Activated CD4-positive, alpha-beta T cell treated with anti-CD3 and anti-CD28 coated beads, Interleukin-2, amount 10 ng/mL, durations not matched to agents 7 days and 5 days (primary cell): ENCODE measurements around the gene SASH3. TPM values are rescaled to one million over a fixed set of nuclear protein-coding genes. Genes with fewer than 3 reads are reported as not detected.
"Not testable (repeated sequence)": the region's sequence is repeated elsewhere in the genome, so short reads cannot be mapped to it uniquely, and the experiment has no call there.

ENCODE experiments used
- CTCF ChIA-PET: fragments of 350-600 bp; sonication (Branson Sonifier 250); formaldehyde crosslinking; loops from one replicate; lab custom pipeline; 2021; ENCODE audit warnings: antibody characterized with exemption; lab: Charles Lee
- POLR2A ChIA-PET: fragments of 350-600 bp; sonication (Branson Sonifier 250); formaldehyde crosslinking; loops from one replicate; lab custom pipeline; 2021; ENCODE audit warnings: antibody characterized with exemption; lab: Charles Lee
- DNase-seq: peaks from one replicate; pipeline ENCODE4 v3.0.0-alpha.2; 2020
- H3K27ac Mint-ChIP-seq: one replicate; pipeline ENCODE4 v1.8.0; 2021; ENCODE audit warnings: mild to moderate bottlenecking, moderate library complexity, mixed read lengths
- H3K27me3 Mint-ChIP-seq: one replicate; pipeline ENCODE4 v1.8.0; 2021; ENCODE audit warnings: mixed read lengths
- H3K36me3 Mint-ChIP-seq: one replicate; pipeline ENCODE4 v1.8.0; 2021; ENCODE audit warnings: low read depth, mixed read lengths
- H3K4me1 Mint-ChIP-seq: one replicate; pipeline ENCODE4 v1.8.0; 2021; ENCODE audit warnings: mixed read lengths
- H3K4me3 Mint-ChIP-seq: one replicate; pipeline ENCODE4 v1.8.0; 2021; ENCODE audit warnings: mild to moderate bottlenecking, moderate library complexity, mixed read lengths
- H3K9me3 Mint-ChIP-seq: one replicate; pipeline ENCODE4 v1.8.0; 2021; ENCODE audit warnings: mixed read lengths
- total RNA-seq, 2 experiments: library from RNA; stranded (reverse); gene quantifications; one replicate each; pipeline ENCODE4 v1.2.3, GENCODE V29; 2021

SASH3 gene
- 100 to 1,000 TPM; 254 to 264 TPM for total RNA-seq

DNA sequence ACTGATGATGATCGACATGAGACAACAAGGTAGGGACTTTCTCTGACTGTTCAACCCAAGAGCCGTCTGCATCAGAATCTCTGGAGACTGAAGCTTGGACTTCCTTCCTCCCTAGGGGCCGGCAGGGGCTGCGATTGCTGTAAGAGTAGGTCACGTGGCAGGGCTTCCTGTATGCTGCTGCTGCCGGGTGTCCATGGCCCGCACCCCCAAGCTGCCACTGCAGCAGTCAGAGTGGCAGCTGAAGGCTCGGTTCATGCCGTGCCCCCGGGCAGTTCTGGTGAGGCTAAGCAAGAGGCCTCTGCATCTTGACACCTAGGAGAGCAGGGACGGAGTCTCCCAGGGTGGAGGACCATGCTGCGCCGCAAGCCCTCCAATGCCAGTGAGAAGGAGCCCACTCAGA lies at the start of gene SASH3:
TSS of gene SASH3 (plus strand) at position 203 of the 400 bp plus-strand sequence. CDS start at position 352, 149 bp downstream.
- H3K36me3 Mint-ChIP-seq = peaks cover 54% of the 10 kb centered on the region
- CTCF ChIA-PET = interaction anchor here (0.8 to 2.8 kb wide), 6 partner anchors 7 to 34 kb away, joined by 3 to 13 read pairs (median 5); no protein-coding TSS in a partner anchor
- peak within 1 kb of the TSS; percentile 92 for H3K27ac Mint-ChIP-seq
- no peaks in the 10 kb centered on the region for H3K27me3 Mint-ChIP-seq
- H3K4me1 Mint-ChIP-seq = peaks cover 61% of the 10 kb centered on the region
- no peaks in the 10 kb centered on the region for H3K9me3 Mint-ChIP-seq
- POLR2A ChIA-PET = interaction anchor here (1.0 to 1.7 kb wide), 3 partner anchors 9 to 152 kb away, joined by 3 to 5 read pairs (median 4); no protein-coding TSS in a partner anchor
- peak; percentile 76 for DNase-seq
- H3K4me3 Mint-ChIP-seq = peak within 1 kb of the TSS; percentile 97

DNA sequence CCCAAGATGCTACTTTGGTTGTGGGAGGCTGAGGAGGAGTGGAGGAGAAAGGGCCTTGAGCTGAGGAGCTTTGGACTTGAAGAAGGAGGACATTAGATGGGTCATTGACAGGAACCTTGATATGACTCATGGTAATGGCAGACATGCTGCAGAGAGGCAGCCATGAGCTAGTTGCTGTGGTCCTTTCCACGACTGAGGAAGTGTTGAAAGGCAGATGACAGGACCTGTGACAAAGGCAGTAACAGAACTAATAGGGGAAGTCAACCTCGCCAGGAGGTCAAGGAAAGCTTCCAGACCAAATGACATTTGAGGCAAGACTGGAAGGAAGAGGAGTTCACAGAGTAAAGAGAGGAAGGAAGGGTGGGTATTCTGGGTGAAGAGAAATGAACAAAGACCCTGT lies 48.5 kb upstream of the SASH3 start:
- Mint-ChIP-seq H3K4me3 (no peak overlapping the region), H3K27me3 (no peaks in the 10 kb centered on the region), H3K36me3 (no peaks in the 10 kb centered on the region), H3K27ac (peak overlapping the region; percentile 47), H3K4me1 (peaks cover 48% of the 10 kb centered on the region), H3K9me3 (peaks cover 3% of the 10 kb centered on the region)
- DNase-seq = no peak
- ChIA-PET CTCF (no interaction called here), POLR2A (no interaction called here)

DNA sequence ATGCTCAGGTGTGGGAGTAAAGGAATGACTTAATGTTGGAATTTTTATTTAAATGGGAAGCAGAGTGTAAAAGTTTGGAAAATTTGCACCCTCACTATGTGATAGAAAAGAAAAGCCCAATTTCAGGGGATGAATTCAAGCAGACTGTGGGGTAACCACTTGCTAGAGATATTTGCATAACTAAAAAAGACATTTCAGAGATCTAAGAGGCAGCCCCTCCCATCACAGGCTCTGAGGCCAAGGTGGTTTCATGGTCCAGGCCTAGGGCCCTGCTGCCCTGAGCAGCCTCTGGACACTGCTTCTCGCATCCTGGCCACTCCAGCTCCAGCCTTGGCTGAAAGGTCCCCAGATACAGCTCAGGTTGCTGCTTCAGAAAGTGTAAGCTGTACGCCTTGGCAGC lies 46.9 kb upstream of the SASH3 start:
- H3K9me3 Mint-ChIP-seq = peaks cover 3% of the 10 kb centered on the region
- no peak overlapping the region for H3K4me3 Mint-ChIP-seq
- ChIA-PET CTCF (no interaction called here), POLR2A (no interaction called here)
- peaks cover 52% of the 10 kb centered on the region for H3K4me1 Mint-ChIP-seq
- no peaks in the 10 kb centered on the region for H3K27me3 Mint-ChIP-seq
- DNase-seq = no peak
- no peak overlapping the region for H3K27ac Mint-ChIP-seq
- H3K36me3 Mint-ChIP-seq = no peaks in the 10 kb centered on the region

DNA sequence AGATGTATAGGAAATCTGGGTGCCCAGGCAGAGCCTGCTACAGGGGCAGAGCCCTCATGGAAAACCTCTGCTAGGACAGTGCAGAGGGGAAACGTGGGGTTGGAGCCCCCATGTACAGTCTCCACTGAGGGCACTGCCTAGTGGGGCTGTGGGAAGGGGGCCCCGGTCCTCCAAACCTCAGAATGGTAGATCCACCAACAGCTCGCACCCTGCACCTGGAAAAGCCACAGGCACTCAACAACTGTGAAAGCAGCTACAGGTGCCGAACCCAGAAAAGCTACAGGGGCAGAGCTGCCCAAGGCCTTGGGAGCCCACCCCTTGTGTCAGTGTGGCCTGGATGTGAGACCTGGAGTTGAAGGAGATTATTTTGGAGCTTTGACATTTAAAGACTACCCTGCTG lies 46.4 kb upstream of the SASH3 start:
- no peaks in the 10 kb centered on the region for H3K36me3 Mint-ChIP-seq
- CTCF ChIA-PET = interaction anchor here (6.4 kb wide), 1 partner anchor 8 kb away, joined by 25 read pairs; no protein-coding TSS in a partner anchor

DNA sequence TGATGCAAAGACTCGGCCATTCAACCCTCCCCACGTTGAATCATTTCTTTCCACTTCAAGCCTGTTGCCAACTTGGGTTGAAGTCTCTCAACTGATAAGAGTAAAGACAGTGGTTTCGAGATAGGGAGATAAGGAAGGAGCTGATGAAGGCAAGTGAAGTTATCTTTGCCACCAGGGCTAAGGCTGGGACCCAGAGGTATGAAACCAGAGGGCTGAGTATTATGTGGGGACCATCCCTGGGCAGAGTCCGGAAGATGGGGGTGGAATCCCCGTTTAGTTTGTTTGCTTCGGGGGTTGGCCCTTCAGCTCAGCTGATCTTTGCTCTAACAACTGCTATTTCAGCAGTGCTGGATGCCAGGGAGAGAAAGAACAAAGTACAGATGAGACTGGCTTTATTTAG lies 43.3 kb upstream of the SASH3 start:
- Mint-ChIP-seq H3K4me1 (peaks cover 46% of the 10 kb centered on the region), H3K27me3 (no peaks in the 10 kb centered on the region), H3K4me3 (no peak overlapping the region), H3K27ac (peak overlapping the region; percentile 85), H3K36me3 (no peaks in the 10 kb centered on the region), H3K9me3 (peaks cover 3% of the 10 kb centered on the region)
- ChIA-PET POLR2A (no interaction called here), CTCF (interaction anchor here (0.6 to 6.4 kb wide), 6 partner anchors 11 to 95 kb away, joined by 3 to 25 read pairs (median 4); no protein-coding TSS in a partner anchor)
- no peak for DNase-seq

More for the DNA sequence above, 46.4 kb upstream of the SASH3 start:
- Mint-ChIP-seq H3K27ac (no peak overlapping the region), H3K4me3 (no peak overlapping the region), H3K9me3 (peaks cover 3% of the 10 kb centered on the region), H3K4me1 (peaks cover 57% of the 10 kb centered on the region), H3K27me3 (no peaks in the 10 kb centered on the region)
- POLR2A ChIA-PET = no interaction called here
- DNase-seq = no peak

DNA sequence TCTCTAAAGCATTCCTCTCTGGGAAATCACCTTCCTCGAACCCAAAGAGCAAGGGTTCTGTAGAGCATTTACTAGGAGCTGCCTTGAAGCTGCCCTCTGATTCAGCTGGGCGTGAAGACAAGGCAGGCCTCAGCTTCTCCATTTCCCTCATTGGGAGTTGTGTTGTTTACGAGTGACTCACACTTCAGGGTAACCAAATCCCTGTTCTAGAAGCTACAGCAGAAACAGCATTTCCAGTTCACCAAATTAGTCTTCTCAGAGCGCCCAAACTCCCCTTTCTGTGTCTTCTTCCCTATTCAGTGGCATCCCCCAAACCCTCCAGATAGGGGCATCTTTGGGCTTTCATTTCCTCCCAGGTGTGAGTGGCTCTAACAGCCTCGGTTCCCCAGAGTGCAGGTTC lies 41.8 kb upstream of the SASH3 start:
- Mint-ChIP-seq H3K9me3 (no peaks in the 10 kb centered on the region), H3K4me3 (no peak overlapping the region), H3K27me3 (no peaks in the 10 kb centered on the region), H3K4me1 (peaks cover 44% of the 10 kb centered on the region), H3K27ac (peak overlapping the region; percentile 41), H3K36me3 (no peaks in the 10 kb centered on the region)
- no peak for DNase-seq
- POLR2A ChIA-PET = no interaction called here
- CTCF ChIA-PET = interaction anchor here (1.1 to 6.4 kb wide), 2 partner anchors 12 to 19 kb away, joined by 3 to 25 read pairs; no protein-coding TSS in a partner anchor

DNA sequence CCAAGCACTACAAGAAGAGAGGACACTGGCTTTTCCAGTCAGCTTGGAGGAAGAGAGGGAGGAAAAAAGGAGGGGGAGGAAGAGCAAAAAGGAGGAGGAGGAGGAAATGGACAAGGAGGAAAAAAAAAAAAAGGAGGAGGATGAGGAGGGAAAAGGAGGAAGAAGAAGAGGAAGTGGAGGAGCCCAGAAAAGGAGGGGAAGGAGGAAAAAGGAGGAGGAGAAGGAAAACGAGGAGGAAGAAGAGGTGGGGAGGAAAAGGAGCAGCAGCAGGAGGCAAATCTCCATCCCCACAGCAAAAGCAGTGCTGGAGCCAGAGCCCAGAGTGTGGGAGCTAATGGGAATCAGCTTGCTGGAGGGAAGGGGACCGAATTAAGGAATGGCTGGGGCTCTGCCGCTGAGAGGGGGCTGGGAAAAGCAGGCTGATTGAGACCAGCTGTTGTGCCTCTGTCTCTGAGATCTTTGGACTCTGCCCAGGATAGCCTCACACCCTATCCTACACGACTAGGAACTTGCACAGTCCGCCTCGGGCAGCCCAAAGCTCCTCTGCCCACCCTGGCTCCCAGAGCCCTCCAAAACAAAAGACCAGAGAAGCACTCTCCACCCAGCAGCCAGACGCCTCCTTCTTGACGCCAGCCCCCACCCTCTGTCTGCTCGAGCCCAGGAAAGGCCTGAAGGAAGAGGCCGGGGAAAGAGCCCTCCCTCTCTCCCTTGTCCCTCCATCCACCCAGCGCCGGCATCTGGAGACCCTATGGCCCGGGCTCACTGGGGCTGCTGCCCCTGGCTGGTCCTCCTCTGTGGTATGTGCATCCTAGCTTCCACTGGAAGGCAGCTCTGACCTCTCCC lies 41.1 kb upstream of the SASH3 start, which contains the start of gene XPNPEP2:
TSS of gene XPNPEP2 (plus strand) at position 514 of the 843 bp plus-strand sequence. CDS start at position 749, 235 bp downstream.
- CTCF ChIA-PET = interaction anchor here (0.7 to 6.4 kb wide), 3 partner anchors 13 to 19 kb away, joined by 3 to 25 read pairs (median 3); no protein-coding TSS in a partner anchor
- POLR2A ChIA-PET = no interaction called here
- DNase-seq = no peak
- Mint-ChIP-seq H3K27ac (peak within 1 kb of the TSS; percentile 41), H3K4me3 (no peak within 1 kb of the TSS), H3K36me3 (no peaks in the 10 kb centered on the region), H3K4me1 (peaks cover 52% of the 10 kb centered on the region), H3K27me3 (no peaks in the 10 kb centered on the region), H3K9me3 (no peaks in the 10 kb centered on the region)

DNA sequence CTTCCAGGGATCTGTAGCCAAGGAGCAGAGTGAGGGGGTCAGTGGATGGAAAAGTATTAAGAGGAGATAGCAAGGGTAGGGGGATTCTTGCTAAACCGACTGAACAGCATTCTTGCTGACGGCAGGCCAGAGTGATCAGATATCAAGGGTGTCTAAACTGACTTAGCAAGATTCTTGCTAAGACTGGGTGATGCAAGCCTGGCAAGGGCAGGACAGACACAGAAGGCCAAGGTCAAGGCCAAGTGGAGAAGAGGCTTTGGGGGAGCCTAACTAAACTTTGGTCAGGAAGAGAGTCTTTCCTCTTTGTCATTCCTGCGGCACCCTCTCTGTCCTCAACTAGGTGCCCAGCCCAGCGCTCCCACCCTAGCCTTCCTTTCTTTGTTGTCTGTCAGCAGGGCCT lies 40.2 kb upstream of the SASH3 start:
- H3K9me3 Mint-ChIP-seq = no peaks in the 10 kb centered on the region
- no peak for DNase-seq
- ChIA-PET POLR2A (no interaction called here), CTCF (interaction anchor here (0.7 to 6.4 kb wide), 3 partner anchors 14 to 28 kb away, joined by 3 to 25 read pairs (median 4); no protein-coding TSS in a partner anchor)
- H3K4me1 Mint-ChIP-seq = peaks cover 60% of the 10 kb centered on the region
- no peak overlapping the region for H3K4me3 Mint-ChIP-seq
- no peaks in the 10 kb centered on the region for H3K36me3 Mint-ChIP-seq
- no peaks in the 10 kb centered on the region for H3K27me3 Mint-ChIP-seq
- no peak overlapping the region for H3K27ac Mint-ChIP-seq

DNA sequence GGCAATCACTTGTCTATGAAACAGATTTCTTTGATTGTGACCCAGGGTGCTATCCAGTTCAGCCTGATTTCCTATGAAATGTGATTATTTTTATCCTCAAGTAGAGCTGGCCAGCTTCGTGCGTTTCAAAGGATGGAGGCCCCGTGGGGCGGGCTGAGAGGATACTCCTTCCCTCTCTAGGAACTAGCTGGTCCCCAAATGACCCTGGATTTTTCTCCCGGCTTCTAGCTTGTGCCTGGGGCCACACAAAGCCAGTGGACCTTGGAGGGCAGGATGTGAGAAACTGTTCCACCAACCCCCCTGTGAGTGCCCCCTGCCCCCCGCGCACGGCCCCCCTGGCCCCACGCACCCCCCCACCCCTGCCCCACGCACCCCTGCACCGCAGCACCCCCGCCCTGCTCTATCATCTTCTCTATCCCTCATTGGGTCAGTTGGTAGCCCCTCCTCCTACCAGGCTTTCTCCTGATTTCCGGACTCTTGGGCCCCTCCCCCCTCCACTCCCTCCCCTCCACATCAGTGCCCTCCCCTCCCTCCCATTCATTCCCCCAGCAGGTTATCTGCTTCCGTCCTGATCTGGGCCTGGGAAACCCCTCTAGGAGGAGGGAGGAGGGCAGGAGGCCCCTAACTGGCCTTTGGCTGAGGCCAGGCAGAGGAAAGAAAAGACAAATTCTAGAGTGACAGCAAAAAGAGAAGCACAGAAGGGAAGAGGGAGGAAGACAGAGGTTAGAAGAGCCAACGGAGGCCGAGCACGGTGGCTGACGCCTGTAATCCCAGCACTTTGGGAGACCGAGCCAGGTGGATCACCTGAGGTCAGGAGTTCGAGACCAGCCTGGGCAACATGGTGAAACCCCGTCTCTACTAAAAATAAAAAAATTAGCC lies 37.6 kb upstream of the SASH3 start:
- ChIA-PET POLR2A (no interaction called here), CTCF (no interaction called here)
- H3K9me3 Mint-ChIP-seq = no peaks in the 10 kb centered on the region
- peak overlapping the region; percentile 93 for H3K27ac Mint-ChIP-seq
- peak overlapping the region; percentile 48 for H3K4me3 Mint-ChIP-seq
- DNase-seq = no peak
- H3K4me1 Mint-ChIP-seq = peaks cover 60% of the 10 kb centered on the region
- no peaks in the 10 kb centered on the region for H3K27me3 Mint-ChIP-seq
- no peaks in the 10 kb centered on the region for H3K36me3 Mint-ChIP-seq

DNA sequence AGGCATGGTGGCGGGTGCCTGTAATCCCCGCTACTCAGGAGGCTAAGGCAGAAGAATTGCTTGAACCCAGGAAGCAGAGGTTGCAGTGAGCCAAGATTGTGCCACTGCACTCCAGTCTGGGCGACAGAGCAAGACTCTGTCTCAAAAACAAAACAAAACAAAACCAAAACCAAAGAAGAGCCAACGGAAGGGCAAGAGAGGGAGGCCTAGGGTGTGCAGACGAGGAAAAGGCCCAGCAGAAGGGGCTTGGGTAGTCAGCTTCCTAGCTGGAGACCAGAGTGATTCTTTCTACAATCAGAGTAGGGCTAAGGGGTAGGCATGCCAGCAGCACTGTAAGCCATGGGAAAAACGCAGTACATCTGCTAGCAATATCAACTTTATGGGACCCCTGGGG lies 37.0 kb upstream of the SASH3 start:
- Mint-ChIP-seq H3K27ac (peak overlapping the region; percentile 93), H3K4me1 (peaks cover 56% of the 10 kb centered on the region), H3K4me3 (peak overlapping the region; percentile 48)
- DNase-seq, CTCF ChIA-PET, POLR2A ChIA-PET, H3K9me3 Mint-ChIP-seq, H3K36me3 Mint-ChIP-seq, H3K27me3 Mint-ChIP-seq: not testable (repeated sequence)

DNA sequence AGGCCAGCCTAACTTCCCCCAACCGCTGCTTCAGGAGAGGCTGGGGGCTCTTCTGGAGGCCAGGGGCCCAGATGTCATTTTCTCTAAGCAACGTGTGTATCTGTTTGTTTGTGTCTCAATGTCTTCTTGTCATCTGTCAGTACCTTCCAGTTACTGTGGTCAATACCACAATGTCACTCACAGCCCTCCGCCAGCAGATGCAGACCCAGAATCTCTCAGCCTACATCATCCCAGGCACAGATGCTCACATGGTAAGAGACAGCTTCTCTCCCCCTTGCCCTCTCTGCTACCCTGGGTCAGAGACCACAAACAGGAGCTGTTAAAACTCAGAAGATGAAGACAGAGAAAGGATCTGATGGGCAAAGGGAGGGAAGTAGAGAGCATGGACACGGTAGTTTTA lies 35.9 kb upstream of the SASH3 start:
- peak overlapping the region; percentile 93 for H3K27ac Mint-ChIP-seq
- no peak for DNase-seq
- H3K4me1 Mint-ChIP-seq = peaks cover 55% of the 10 kb centered on the region
- no peaks in the 10 kb centered on the region for H3K27me3 Mint-ChIP-seq
- POLR2A ChIA-PET = no interaction called here
- no peaks in the 10 kb centered on the region for H3K36me3 Mint-ChIP-seq
- no peaks in the 10 kb centered on the region for H3K9me3 Mint-ChIP-seq
- peak overlapping the region; percentile 9 for H3K4me3 Mint-ChIP-seq
- CTCF ChIA-PET = interaction anchor here (0.8 to 1.1 kb wide), 4 partner anchors 9 to 38 kb away, joined by 3 to 5 read pairs (median 3); no protein-coding TSS in a partner anchor

DNA sequence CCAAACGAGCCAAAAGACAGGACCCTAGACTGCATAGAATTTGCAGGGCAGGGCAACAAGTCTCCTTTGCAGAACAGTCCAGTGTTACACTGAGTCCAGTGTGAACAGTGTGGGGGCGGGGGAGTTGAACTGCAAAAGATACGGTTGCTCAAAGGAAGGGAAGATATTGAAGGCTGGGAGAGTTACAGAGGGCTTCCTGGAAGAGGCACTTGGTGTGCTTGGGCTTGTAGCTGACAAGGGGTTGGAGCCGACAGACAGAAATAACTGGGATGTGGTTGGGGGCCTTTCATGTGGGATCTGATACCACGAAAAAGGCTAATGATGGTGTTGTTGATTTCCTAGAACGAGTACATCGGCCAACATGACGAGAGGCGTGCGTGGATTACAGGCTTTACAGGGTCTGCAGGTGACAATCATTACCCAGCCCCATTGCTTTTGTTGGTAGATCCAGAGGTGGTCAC lies 34.9 kb upstream of the SASH3 start:
- DNase-seq = peak; percentile 55
- Mint-ChIP-seq H3K4me3 (peak overlapping the region; percentile 40), H3K4me1 (peaks cover 51% of the 10 kb centered on the region), H3K27ac (peak overlapping the region; percentile 89), H3K36me3 (no peaks in the 10 kb centered on the region), H3K9me3 (no peaks in the 10 kb centered on the region), H3K27me3 (no peaks in the 10 kb centered on the region)
- ChIA-PET POLR2A (no interaction called here), CTCF (interaction anchor here (0.6 to 1.8 kb wide), 6 partner anchors 8 to 37 kb away, joined by 3 to 4 read pairs (median 3); no protein-coding TSS in a partner anchor)
